RPMI7951 (cell line): ENCODE data around the gene ELMO2. TPM values are rescaled to one million over a fixed set of nuclear protein-coding genes. Genes with fewer than 3 reads are reported as not detected.

Source experiments
- DNase-seq: peaks from one replicate; pipeline ENCODE4 v3.0.0-alpha.2; 2012; ENCODE audit warnings: low read depth
- total RNA-seq: library from RNA; depleted of rRNA; stranded (reverse); fragments of >200 nt; shearing (Covaris generic); gene quantifications from 2 replicates; pipeline ENCODE4 v1.2.3, GENCODE V29; 2014; rRNA removed

Gene ELMO2
- 34.3 and 41.2 TPM in 2 replicates for total RNA-seq

- peak; percentile 98 for DNase-seq
These were observed at the start of gene ELMO2 for GRCh38 chr20:46406200-46406985. TSS of gene ELMO2 (minus strand) at chr20:46406615. CDS start at chr20:46394482, 12,133 bp downstream.

- DNase-seq: no peak
These were observed 49.3 kb upstream of the ELMO2 start for GRCh38 chr20:46455729-46456128.

- DNase-seq: no peak
These were observed 40.4 kb upstream of the ELMO2 start for GRCh38 chr20:46446851-46447250.

GRCh38 chr20:46439837-46440236, 33.4 kb upstream of the ELMO2 start:
- no peak for DNase-seq

- peak; percentile 70 for DNase-seq
These were observed 31.8 kb upstream of the ELMO2 start for GRCh38 chr20:46438156-46438750.

- no peak for DNase-seq
These were observed 28.7 kb upstream of the ELMO2 start for GRCh38 chr20:46435146-46435545.

- DNase-seq: no peak
These were observed 28.2 kb upstream of the ELMO2 start for GRCh38 chr20:46434597-46434996.

GRCh38 chr20:46433051-46433450, 26.6 kb upstream of the ELMO2 start:
- peak; percentile 25 for DNase-seq

GRCh38 chr20:46430921-46431712, 24.7 kb upstream of the ELMO2 start:
- no peak for DNase-seq

- DNase-seq: no peak
These were observed 21.0 kb upstream of the ELMO2 start for GRCh38 chr20:46427384-46427783.

- peak; percentile 18 for DNase-seq
These were observed 17.6 kb upstream of the ELMO2 start for GRCh38 chr20:46423882-46424482.

GRCh38 chr20:46423342-46423741, 16.9 kb upstream of the ELMO2 start:
- no peak for DNase-seq

- no peak for DNase-seq
These were observed 14.5 kb upstream of the ELMO2 start for GRCh38 chr20:46420878-46421277.

- DNase-seq: no peak
These were observed 13.5 kb upstream of the ELMO2 start for GRCh38 chr20:46419882-46420281.

GRCh38 chr20:46416839-46417238, 10.4 kb upstream of the ELMO2 start:
- no peak for DNase-seq

GRCh38 chr20:46416421-46416820, 10.0 kb upstream of the ELMO2 start:
- DNase-seq: no peak

GRCh38 chr20:46415773-46416172, 9.4 kb upstream of the ELMO2 start:
- no peak for DNase-seq

- DNase-seq: no peak
These were observed 8.2 kb upstream of the ELMO2 start for GRCh38 chr20:46414608-46415007.

GRCh38 chr20:46411637-46412036, 5.2 kb upstream of the ELMO2 start:
- no peak for DNase-seq

GRCh38 chr20:46408281-46408731, 1.9 kb upstream of the ELMO2 start:
- DNase-seq: no peak

- DNase-seq: no peak
These were observed 1.2 kb upstream of the ELMO2 start for GRCh38 chr20:46407671-46407996.

GRCh38 chr20:46406986-46407670, 713 bp upstream of the ELMO2 start:
- DNase-seq: peak; percentile 79
